ENCODE measurements around the gene PIGH. TPM values are rescaled to one million over a fixed set of nuclear protein-coding genes. Genes with fewer than 3 reads are reported as not detected.

The PIGH gene
- total RNA-seq, result 16.8 and 19.1 TPM in 2 replicates

- intact Hi-C loops (cut with micrococcal nuclease), result loop anchor here (1.0 to 2.0 kb wide), 10 partner anchors 19 to 359 kb away; partner anchors contain the start of genes ARG2, ATP6V1D, PALS1 and PLEKHH1
Observed at GRCh38 chr14:67599698-67600561, at the start of gene PIGH. TSS of gene PIGH (minus strand) at chr14:67600268. CDS start at chr14:67600203, 65 bp downstream.

DNA sequence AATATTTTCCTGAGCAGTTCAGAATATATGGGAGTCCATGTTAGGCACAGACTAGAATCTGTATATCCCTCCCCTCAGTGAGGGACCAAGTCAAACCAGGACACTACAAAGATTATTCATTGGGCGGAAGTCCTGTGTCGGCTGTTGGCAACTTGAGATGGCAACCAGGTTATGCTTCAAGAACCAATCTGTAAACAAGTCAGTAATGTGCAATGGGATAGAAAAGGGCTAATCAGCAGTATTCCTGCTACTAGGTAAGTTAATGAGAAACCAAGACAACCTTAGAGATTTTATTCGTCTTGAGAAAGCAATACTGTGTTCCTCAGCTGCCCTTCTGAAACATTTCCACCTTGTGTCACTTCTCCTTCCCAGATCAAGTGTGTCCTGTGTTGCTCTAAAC, 46.1 kb upstream of the PIGH start:
- intact Hi-C loops (cut with micrococcal nuclease), result no loop called here

- intact Hi-C loops (cut with micrococcal nuclease), result no loop called here
Observed at GRCh38 chr14:67645414-67645813, 45.3 kb upstream of the PIGH start.

DNA sequence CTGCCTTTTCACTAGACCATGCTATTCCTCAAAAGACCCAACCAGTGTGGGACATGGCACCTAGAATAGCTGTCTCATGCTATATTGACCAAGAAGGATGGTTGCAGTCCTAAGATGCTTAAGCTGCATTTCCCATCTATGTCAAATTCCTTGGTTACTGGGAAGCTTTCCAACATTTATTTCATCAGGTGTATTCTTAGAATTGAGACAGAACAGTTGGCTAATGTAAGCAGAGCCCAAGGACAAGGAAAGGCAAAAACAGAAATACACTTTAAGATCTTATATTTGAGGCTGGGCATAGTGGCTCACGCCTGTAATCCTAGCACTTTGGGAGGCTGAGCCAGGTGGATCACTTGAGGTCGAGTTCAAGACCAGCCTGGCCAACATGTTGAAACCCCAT, 44.4 kb upstream of the PIGH start:
- intact Hi-C loops (cut with micrococcal nuclease), result no loop called here

GRCh38 chr14:67643713-67644112, 43.6 kb upstream of the PIGH start:
- intact Hi-C loops (cut with micrococcal nuclease), result no loop called here

GRCh38 chr14:67641902-67642749, 42.1 kb upstream of the PIGH start:
- intact Hi-C loops (cut with micrococcal nuclease), result no loop called here

DNA sequence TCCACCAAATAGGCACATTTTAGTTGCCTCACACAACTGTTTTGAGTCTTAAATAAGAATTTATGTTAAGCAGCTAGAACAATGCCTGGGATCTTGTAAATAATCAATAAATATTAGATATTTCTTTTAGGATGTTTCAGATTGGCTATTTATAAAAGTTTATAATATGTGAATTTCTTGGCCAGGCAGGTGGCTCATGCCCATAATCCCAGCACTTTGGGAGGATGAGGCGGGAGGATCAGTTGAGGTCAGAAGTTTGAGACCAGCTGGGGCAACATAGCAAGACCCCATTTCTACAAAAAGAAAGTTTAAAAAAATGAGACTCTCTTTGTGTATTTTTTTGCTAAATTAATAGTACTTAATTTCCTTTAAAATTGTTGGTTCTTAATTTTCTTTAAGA, 41.4 kb upstream of the PIGH start:
- intact Hi-C loops (cut with micrococcal nuclease), result no loop called here

DNA sequence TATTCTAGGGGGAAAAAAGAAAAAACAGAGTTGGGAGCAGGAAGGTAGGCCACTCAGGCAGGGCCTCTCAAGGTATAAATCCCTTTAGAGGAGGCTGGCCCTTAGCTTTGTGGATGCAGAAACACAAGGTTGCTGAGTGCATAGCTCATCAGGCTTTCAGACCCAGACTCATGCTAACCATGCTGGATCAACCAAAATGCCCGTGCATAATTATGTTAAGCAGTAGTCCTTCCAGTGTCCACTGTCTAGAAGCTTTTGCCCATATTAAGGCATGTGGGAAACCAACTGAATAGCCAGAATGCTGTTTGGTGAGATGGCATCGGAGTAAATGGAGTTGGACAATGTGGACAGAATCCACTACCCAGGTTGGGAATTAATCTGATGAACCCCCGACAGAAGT, 38.6 kb upstream of the PIGH start:
- intact Hi-C loops (cut with micrococcal nuclease), result no loop called here

GRCh38 chr14:67636361-67636919, 36.4 kb upstream of the PIGH start:
- intact Hi-C loops (cut with micrococcal nuclease), result no loop called here

DNA sequence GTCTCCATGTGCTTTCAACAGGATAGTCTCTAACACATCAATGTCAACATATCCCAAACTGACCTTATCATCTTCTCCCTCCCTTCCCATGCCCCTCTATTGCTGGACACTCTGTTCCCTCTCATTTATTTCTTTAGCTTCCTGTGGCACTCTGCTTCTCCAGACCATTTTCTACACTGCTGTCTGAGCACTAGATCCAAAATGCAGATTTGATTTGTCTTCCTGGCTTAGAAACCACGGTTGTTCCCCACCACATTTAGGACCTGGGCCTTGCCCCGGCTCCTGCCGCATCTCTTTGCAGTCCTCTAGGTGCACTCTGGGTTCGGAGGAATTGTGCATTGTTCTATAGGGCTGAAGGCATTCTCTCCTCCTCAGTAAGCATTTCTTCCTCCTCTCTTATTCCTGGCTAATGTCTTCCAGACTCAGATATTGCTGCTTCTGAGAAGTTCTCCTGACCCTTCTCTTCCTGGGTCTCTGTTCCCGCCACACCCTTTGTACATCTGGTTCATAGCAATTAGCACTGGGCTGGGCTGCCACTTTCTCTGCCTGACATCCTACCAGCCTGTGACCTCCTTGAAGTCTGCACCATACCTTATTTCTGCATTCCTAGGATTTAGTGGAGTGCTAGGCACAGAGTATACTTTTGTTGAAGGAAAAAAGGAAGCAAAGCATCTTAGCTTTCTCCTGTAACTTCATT, 33.5 kb upstream of the PIGH start:
- intact Hi-C loops (cut with micrococcal nuclease), result no loop called here

- intact Hi-C loops (cut with micrococcal nuclease), result no loop called here
Observed at GRCh38 chr14:67630938-67631337, 30.9 kb upstream of the PIGH start.

DNA sequence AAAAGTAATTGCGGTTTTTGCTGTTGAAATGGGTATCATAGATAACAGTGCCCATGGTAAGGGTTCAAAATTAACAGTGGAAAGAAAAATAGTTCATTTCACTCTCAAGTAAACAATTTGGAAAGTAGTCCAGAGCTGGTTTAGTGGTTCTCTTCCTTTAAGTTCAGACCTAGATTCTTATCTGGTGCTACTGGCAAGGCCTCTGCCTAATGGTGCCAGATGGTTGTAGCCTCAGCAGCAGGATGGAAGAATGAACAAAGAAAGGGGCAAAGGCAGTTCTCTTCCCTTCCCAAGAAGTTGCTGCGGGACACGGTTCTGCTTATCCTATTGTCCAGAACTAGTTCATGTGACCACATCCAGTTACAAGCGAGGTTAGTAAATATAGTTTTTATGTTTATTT, 30.1 kb upstream of the PIGH start:
- intact Hi-C loops (cut with micrococcal nuclease), result no loop called here

DNA sequence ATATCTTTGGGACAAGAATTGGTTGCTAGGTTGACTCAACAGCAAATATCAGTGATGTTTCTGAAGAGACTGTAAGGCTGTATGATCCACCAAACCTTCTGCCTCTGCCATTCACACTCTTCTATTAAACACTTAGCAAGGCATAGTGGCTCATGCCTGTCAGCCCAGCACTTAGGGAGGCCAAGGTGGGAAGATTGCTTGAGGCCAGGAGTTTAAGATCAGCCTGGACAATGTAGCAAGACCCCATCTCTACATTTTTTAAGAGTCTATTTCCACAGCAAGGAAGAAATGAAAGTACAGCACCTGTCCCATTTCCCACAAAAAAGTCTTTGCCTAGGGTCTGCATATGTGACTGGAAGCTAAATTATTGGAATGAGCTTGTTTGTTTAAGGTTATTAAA, 27.5 kb upstream of the PIGH start:
- intact Hi-C loops (cut with micrococcal nuclease), result loop anchor here (5.0 kb wide), 1 partner anchor 1730 kb away; no protein-coding TSS in a partner anchor

DNA sequence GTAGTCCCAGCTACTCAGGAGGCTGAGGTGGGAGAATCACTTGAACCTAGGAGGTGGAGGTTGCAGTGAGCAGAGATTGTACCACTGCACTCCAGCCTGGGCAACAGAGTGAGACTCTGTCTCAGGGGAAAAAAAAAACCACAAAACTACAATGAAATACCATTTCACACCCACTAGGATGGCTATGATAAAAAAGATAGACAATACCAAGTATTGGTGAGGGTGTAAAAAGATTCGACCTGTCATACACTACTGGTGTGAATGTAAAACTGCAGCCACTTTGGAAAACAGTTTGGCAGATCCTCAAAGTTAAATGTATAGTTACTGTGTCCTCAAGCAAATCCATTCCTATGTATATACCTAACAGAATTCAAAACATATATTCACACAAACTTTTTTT, 26.1 kb upstream of the PIGH start:
- intact Hi-C loops (cut with micrococcal nuclease), result loop anchor here (5.0 kb wide), 1 partner anchor 1729 kb away; no protein-coding TSS in a partner anchor

DNA sequence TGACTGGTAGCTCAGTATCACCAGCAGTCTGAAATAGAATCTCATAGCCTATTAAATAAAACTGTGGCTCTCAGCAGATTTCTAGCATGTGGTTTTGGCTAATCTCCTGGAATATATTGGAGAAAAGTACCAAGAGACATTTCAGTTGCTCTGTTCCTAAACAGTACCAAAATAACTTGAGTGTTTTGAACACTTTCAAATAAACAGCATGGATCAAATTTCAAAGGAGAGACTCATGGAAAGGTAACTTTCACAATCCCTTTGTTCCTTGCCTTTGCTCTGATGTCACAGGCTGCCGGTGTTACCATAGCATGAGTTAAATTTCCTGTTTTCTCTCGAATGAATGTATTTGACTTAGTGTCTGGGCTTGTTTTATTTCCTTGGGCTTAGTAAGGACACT, 23.0 kb upstream of the PIGH start:
- intact Hi-C loops (cut with micrococcal nuclease), result no loop called here

DNA sequence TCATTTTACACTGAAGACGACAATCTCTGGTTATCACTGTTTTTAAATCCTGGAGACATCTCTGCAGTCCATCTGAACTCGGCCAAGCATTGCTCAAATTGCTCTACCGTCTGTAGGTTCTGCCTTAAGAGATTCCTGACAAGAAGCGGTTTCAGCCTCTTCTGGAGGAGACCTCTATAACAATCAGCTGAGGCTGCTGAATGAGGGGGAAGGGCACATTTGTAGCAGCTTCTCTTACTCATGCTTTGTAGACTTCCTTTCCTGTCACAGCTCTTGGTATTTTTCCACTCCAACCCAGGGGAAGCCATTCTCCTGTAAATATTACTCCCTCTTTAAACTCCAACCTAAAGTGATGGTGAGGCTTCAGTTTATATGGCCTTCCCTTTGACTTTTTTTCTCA, 22.6 kb upstream of the PIGH start:
- intact Hi-C loops (cut with micrococcal nuclease), result no loop called here

DNA sequence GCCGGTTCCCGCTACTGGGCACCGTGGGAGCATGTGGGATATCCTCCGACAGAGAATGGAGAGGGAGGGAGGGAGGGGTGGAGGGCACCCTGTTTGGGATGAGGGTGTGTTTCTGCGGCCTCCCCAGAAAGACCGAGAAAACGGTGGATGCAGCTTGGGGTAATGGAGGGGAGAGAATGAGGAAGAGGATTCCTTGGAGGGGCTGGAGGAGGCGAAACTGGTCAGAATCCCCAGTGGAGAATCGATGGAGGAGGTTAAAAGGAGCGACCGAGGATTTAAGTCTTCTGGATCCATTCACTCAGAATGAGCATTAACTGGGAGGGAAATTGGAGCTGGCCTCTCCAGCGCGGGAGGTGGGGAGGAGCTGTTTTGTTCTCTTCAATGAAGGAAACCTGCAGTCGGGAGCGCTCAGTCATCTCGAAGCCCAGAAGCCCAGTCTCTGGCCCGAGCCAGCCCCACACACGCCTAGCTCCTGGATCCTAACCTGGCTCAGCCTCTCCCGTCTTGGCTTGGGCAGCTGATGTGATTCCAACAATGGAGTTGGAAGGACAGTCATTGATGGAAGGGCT, 20.2 kb upstream of the PIGH start:
- intact Hi-C loops (cut with micrococcal nuclease), result no loop called here

GRCh38 chr14:67619446-67620216, 19.6 kb upstream of the PIGH start, which contains the start of gene ARG2:
TSS of gene ARG2 (plus strand) at chr14:67619920. CDS start at chr14:67619978, 58 bp downstream.
- intact Hi-C loops (cut with micrococcal nuclease), result loop anchor here (1.0 to 2.0 kb wide), 10 partner anchors 19 to 1175 kb away; partner anchors contain the start of genes ATP6V1D, PIGH, RDH11 and TMEM229B

DNA sequence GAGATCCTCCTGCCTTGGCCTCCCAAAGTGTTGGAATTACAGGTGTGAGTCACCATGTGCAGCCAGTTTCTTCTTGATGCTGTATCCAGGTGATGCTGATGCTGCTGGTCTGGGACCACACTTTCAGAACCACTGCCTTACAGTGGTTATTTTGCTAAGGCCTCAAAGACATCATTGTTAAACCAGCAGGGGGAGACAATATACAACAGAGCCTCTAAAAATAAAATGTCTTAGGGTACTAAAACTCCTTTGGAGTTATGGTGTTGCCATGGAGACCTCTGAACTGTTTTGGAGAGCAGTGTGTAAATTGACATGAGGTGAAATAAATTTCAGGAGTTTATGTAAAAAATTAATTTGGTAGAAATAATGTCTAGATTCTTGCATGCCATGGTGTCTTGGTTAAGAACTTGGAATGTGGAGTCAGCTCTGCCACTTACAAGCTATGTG, 18.6 kb upstream of the PIGH start:
- intact Hi-C loops (cut with micrococcal nuclease), result loop anchor here (1.0 to 2.0 kb wide), 12 partner anchors 18 to 1176 kb away; partner anchors contain the start of genes ATP6V1D, PIGH, RDH11 and TMEM229B

DNA sequence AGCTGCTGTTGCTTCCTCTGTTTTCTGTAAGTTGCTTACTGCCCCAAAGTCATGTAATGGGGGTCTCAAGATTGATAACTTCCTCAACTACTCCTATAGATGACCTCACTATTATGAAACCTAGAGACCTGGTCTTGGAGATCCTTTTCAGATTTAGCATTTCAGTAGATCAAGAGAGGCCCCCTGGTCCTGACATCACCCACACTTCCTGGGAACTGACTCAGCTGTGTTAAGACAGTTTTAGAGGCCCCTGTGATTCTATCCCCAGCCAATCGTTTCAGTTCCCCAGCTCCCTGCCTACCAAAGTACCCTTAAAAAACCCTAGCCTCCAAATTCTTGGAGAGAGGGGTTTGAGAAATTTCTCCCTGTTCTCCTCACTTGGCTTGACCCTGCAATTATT, 10.4 kb upstream of the PIGH start:
- intact Hi-C loops (cut with micrococcal nuclease), result no loop called here

Data from T-helper 1 cell treated with Interleukin-12 subunit alpha and Interleukin-12 subunit beta and Interleukin-4 antibody, amounts not matched to agents 30 ng/mL and 1 ng/mL, for 36 hours (primary cell).